Transverse colon (tissue), 4 donors: ENCODE results near the gene AK2. TPM values are rescaled to one million over a fixed set of nuclear protein-coding genes. Genes with fewer than 3 reads are reported as not detected.

Source experiments
- DNase-seq: peaks from one replicate; pipeline ENCODE4 v3.0.0-alpha.2; 2019
- H3K27ac ChIP-seq, 4 donors: fragments of 200-600 bp; sonication (generic); 2 replicates each; pipeline ENCODE4 v1.5.1; 2016 to 2018; ENCODE audit warnings: inconsistent platforms in 4 of 4
- H3K27me3 ChIP-seq: fragments of 200-600 bp; sonication (generic); 2 replicates; pipeline ENCODE4 v1.5.1; 2017; ENCODE audit warnings: inconsistent platforms
- H3K36me3 ChIP-seq, 4 donors: fragments of 200-600 bp; sonication (generic); 2 replicates each; pipeline ENCODE4 v1.5.1; 2017 to 2019; ENCODE audit warnings: inconsistent platforms in 4 of 4
- H3K4me1 ChIP-seq, 4 donors: fragments of 200-600 bp; sonication (generic); 2 replicates each; pipeline ENCODE4 v1.5.1; 2017 to 2020; ENCODE audit warnings: inconsistent platforms in 4 of 4
- H3K4me3 ChIP-seq, 4 donors: fragments of 200-600 bp; sonication (generic); 1 replicate in 1 of 4; 2 replicates in 3 of 4; pipeline versions ENCODE4 v1.5.1 to v1.6.1; 2017 to 2019; ENCODE audit warnings: inconsistent platforms in 4 of 4
- H3K9me3 ChIP-seq, 2 donors: fragments of 200-600 bp; sonication (generic); 2 replicates each; pipeline ENCODE4 v1.5.1; 2017 to 2019; ENCODE audit warnings: inconsistent platforms in 2 of 2
- CTCF ChIP-seq, 5 experiments: fragments of 200-600 bp in 3 of 5; fragments of 450-650 bp in 2 of 5; sonication (generic) in 3 of 5; IDR thresholded peaks; 1 replicate in 2 of 5; 2 replicates in 3 of 5; pipeline ENCODE4 v1.5.1; 2016 to 2017; ENCODE audit warnings: antibody characterized with exemption in 5 of 5, inconsistent platforms in 3 of 5, mild to moderate bottlenecking in 2 of 5, moderate library complexity in 1 of 5
- EP300 ChIP-seq: sonication (generic); formaldehyde crosslinking; IDR thresholded peaks from one replicate; pipeline ENCODE4 v1.6.1; 2017; ENCODE audit warnings: antibody characterized with exemption, low read depth
- POLR2A ChIP-seq: fragments of 450-650 bp; IDR thresholded peaks from one replicate; pipeline ENCODE4 v1.6.1; 2016; ENCODE audit warnings: antibody characterized with exemption, mild to moderate bottlenecking, moderate library complexity
- POLR2AphosphoS5 ChIP-seq, 3 donors: sonication (generic); formaldehyde crosslinking; IDR thresholded peaks; one replicate each; pipeline ENCODE4 v1.6.1; 2016; ENCODE audit warnings: antibody characterized with exemption in 3 of 3
- WGBS, 2 donors: methylation state at CpG; one replicate each; pipeline ENCODE4 v1.1.5; 2018; ENCODE audit warnings: low coverage in 1 of 2; 5-methylcytosine and 5-hydroxymethylcytosine counted together
- in situ Hi-C, 4 donors: fragments of 200-750 bp; cut with MboI; loops; one replicate each; pipeline versions ENCODE4 v1.15.0 to v1.15.1; 2017; ENCODE audit warnings: low sequenced_read_pairs in 3 of 4, low pct_ligation_motif_present in 1 of 4, low pct_unique_long_range_greater_than_20kb in 1 of 4
- intact Hi-C: fragments of 100-400 bp; cut with DNase I; formaldehyde crosslinking; loops from one replicate; pipeline ENCODE4 v1.15.1; 2023; ENCODE audit warnings: low total_unique reads
- total RNA-seq, 4 donors: library from RNA; depleted of rRNA; stranded (reverse); fragments of >200 nt; gene quantifications; one replicate each; pipeline ENCODE4 v1.1.0, GENCODE V29; 2016

Gene AK2
- total RNA-seq, 4 donors from 2014 or later = 209 to 296 (median 211) TPM

GRCh38 chr1:33012165-33012564 lies 24.5 kb downstream of the AK2 start:
- WGBS, 2 donors = 78 to 88% methylated on average over 3 of the region's 3 CpGs
- intact Hi-C loops = no loop called here
- H3K36me3 ChIP-seq = peaks cover 0 to 29% (median 10%) of the 10 kb centered on the region in 4 donors

GRCh38 chr1:33010932-33011731 lies 25.6 kb downstream of the AK2 start:
- H3K9me3 ChIP-seq = no peaks in the 10 kb centered on the region
- no peak for DNase-seq
- intact Hi-C loops = no loop called here
- in situ Hi-C loops = no loop called here
- no peak overlapping the region for H3K4me3 ChIP-seq
- H3K4me1 ChIP-seq = peaks cover 10 to 44% (median 24%) of the 10 kb centered on the region in 4 donors
- H3K27ac ChIP-seq = peak overlapping the region; percentile 59 to 73 (median 64)
- no peaks in the 10 kb centered on the region for H3K27me3 ChIP-seq
- WGBS, 2 donors = 51 to 54% methylated on average over 4 to 5 of the region's 5 CpGs
- H3K36me3 ChIP-seq = peaks cover 0 to 25% (median 10%) of the 10 kb centered on the region in 4 donors
- peak; percentile 83 for TF ChIP-seq EP300
- TF ChIP-seq POLR2AphosphoS5 (IDR thresholded peaks at IDR 0.05) = peak; percentile 68 to 80 (median 69)
- TF ChIP-seq CTCF (IDR thresholded peaks at IDR 0.05) = no peak
- no peak for TF ChIP-seq POLR2A

More at GRCh38 chr1:33012165-33012564, 24.5 kb downstream of the AK2 start:
- TF ChIP-seq CTCF (IDR thresholded peaks at IDR 0.05) (no peak), EP300 (no peak), POLR2A (no peak), POLR2AphosphoS5 (IDR thresholded peaks at IDR 0.05) (no peak)
- no peak for DNase-seq
- H3K27ac ChIP-seq = peak overlapping the region; percentile 59 to 73 (median 64)
- no peaks in the 10 kb centered on the region for H3K27me3 ChIP-seq
- in situ Hi-C loops = no loop called here
- peaks cover 10 to 41% (median 24%) of the 10 kb centered on the region in 4 donors for H3K4me1 ChIP-seq
- H3K4me3 ChIP-seq = no peak overlapping the region
- no peaks in the 10 kb centered on the region for H3K9me3 ChIP-seq

- Histone ChIP-seq H3K27ac (peak overlapping the region in 2 of 4 donors; percentile 14 to 73), H3K4me1 (peaks cover 10 to 44% (median 22%) of the 10 kb centered on the region in 4 donors)
- TF ChIP-seq EP300 (no peak), POLR2AphosphoS5 (IDR thresholded peaks at IDR 0.05) (no peak), POLR2A (no peak), CTCF (IDR thresholded peaks at IDR 0.05) (no peak)
These were observed 27.1 kb downstream of the AK2 start for GRCh38 chr1:33009561-33009960.

More at GRCh38 chr1:33009561-33009960, 27.1 kb downstream of the AK2 start:
- intact Hi-C loops = no loop called here
- in situ Hi-C loops = loop anchor here in 1 of 4 donors (10.0 kb wide), 1 partner anchor 75 kb away; no protein-coding TSS in a partner anchor
- Histone ChIP-seq H3K27me3 (no peaks in the 10 kb centered on the region), H3K9me3 (no peaks in the 10 kb centered on the region), H3K4me3 (no peak overlapping the region), H3K36me3 (peaks cover 0 to 24% (median 10%) of the 10 kb centered on the region in 4 donors)
- no peak for DNase-seq
- WGBS, 2 donors = 73% methylated on average over 1 of the region's 1 CpG; no CpG with 5 or more reads in 1 of the 2 donors
